GM19468 (cell line): ENCODE measurements around the gene ZMYND15.

Source experiments
- ATAC-seq: cut with Tn5 transposase; IDR thresholded peaks from one replicate; pipeline ENCODE4 v1.9.1; 2021; ENCODE audit warnings: mild to moderate bottlenecking, moderate library complexity, moderate number of reproducible peaks; ENCODE audit not compliant: unreplicated experiment; ENCODE audit errors: extremely low read depth

ZMYND15 gene

DNA sequence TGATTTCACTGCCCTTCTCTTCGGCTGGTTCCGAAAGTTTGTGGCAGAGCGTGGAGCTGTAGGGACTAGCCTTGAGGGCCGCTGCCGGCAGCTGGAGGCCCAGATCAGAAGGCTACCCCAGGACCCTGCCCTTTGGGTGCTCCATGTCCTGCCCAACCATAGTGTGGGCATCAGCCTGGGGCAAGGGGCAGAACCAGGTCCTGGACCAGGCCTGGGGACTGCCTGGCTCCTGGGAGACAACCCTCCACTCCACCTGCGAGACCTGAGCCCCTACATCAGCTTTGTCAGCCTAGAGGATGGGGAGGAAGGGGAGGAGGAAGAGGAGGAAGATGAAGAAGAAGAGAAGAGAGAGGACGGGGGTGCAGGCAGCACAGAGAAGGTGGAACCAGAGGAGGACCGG, 951 bp downstream of the ZMYND15 start:
- ATAC-seq, result no peak

DNA sequence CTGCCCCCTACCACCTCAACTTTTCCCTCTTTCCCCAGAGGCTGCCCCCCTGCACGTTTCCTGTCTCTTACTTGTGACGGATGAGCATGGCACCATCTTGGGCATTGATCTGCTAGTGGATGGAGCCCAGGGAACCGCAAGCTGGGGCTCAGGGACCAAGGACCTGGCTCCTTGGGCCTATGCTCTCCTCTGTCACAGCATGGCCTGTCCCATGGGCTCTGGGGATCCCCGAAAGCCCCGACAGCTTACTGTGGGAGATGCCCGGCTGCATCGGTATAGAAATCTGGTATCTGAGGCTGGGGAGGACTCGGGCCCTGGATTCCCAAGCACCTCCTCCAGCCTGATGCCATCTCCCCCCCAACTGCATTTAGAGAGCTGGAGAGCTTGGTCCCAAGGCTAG, 1.9 kb downstream of the ZMYND15 start:
- no peak for ATAC-seq

DNA sequence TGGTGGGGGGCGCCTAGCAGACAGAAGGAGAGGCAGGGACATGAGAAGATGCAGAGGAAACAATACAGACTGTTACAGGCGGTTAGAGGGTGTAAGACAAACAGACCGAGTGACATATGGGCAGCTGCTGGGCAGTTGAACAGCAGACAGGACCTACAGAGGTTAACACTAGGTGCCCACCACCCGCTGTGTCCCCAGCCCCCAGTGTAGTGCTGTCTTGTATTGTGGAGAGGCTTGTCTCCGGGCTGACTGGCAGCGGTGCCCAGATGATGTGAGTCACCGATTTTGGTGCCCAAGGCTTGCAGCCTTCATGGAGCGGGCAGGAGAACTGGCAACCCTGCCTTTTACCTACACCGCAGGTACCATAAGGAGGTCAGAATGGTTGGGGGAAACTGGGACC, 2.5 kb downstream of the ZMYND15 start:
- ATAC-seq, result no peak

DNA sequence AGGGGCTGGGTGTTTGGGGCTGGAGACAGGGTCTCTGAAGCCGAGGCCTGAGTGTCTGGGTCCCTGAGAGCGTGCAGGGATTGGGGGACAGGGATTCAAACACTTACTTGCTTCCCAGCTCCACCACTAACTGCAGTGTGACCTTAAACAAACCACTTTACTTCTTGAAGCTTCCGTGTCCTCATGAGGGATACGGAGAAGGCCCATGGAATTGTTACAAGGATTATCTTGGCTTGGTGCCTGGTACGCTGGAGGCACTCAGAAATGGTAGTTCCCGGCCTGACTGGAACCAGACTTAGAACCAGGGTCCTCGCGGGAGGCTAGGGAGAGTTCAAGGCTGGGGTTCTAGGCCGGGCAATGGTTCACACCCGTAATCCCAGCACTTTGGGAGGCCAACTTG, 3.0 kb downstream of the ZMYND15 start:
- ATAC-seq, result no peak

DNA sequence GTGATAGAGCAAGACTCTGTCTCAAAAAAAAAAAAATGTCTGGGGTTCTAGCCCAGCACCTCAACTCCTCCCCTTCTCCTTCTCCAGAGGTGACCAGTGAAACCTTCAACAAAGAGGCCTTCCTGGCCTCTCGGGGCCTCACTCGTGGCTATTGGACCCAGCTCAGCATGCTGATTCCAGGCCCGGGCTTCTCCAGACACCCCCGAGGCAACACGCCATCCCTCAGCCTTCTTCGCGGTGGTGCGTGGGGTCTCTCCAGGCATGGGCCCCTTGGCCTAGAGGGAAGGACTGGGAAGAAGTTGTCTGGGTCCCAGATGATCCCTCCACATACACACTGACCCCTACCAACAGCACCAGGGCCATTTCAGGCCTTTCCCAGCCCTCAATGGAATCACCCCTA, 3.6 kb downstream of the ZMYND15 start:
- ATAC-seq, result no peak

DNA sequence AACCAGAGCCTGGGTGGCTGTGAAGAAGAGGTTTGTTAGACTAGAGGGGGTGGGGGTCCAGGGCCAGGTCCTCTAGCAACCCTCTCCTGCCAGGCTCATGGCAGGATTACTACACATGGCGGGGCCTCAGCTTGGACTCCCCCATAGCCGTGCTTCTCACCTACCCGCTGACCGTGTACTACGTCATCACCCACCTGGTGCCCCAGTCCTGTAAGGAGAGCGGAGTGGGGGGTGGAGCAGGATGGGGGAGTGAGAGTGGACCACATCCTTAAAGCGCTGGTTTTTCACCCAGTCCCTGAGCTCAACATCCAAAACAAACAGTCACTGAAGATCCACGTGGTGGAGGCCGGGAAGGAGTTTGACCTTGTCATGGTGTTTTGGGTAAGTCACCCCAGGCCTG, 4.3 kb downstream of the ZMYND15 start:
- ATAC-seq, result no peak

DNA sequence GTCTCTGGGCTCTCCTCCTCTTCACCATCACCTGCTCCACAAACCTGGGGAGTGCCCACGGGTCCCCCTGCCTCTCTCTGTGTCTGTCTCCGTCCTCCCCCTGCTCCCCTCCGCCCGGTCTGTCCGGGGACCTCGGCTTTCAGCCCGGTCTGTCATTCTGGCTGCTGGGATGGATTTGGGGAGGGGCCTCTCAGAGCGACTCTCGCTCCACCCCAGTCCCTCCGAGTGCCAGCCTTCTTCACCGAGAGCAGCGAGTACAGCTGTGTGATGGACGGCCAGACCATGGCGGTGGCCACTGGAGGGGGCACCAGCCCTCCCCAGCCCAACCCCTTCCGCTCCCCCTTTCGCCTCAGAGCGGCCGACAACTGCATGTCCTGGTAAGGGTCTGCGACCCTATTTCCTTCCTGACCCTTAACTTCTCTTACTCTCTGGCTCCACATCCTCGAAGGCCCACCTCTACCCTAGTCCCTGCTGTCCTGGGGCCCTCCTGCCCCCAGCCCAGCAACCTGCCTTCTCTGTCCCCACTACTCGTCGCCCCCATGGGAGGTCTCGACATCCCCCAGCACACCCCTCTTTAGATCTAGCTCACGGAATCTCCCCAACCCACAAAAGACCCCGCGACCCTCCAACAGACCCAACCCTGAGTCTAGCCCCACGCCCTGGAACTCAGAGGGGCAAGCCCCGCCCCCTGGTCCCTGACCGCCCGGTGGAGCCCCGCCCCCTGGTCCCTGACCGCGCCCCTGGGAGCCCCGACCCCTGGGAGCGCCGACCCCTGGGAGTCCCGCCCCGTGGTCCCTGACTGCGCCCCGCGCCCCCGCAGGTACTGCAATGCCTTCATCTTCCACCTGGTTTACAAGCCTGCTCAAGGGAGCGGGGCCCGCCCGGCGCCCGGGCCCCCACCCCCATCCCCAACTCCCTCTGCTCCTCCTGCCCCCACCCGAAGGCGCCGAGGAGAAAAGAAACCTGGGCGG, 5.7 kb downstream of the ZMYND15 start:
- ATAC-seq, result no peak

DNA sequence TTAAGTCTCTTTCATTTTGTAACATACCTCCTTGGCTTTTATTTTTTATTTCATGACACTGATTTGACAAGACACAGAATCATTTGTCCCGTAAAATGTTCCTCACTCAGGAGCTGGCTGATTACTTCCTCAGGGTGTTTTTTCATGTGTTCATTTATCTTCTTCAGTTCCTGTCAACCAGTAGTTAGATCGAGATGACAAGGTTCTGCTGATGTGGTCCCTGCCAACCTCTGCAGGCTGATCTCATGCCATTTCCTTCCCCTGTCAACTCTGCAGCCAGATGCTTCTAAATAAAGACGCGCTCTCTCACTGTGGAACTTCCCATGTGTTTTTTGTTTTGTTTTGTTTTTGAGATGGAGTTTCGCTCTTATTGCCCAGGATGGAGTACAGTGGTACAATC, 8.2 kb downstream of the ZMYND15 start:
- ATAC-seq, result no peak

DNA sequence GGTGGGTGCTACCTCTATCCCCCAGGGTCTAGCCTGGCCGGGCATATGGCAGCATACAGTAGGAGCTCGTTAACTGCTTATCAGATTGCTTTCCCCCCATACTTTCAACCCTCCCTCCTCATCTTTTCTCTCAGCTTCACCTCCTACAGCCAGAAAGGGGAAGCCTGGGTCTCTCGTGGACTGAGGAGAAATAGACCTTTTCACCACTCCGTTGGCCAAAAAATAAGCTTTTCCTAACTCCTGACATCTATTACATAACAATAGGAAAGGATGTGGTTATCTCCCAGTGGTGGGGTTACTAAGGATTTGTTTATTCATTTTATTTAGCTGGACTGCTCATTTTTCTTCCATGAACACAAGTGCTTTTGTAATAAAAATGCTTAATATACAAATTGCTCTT, 9.1 kb downstream of the ZMYND15 start:
- no peak for ATAC-seq

DNA sequence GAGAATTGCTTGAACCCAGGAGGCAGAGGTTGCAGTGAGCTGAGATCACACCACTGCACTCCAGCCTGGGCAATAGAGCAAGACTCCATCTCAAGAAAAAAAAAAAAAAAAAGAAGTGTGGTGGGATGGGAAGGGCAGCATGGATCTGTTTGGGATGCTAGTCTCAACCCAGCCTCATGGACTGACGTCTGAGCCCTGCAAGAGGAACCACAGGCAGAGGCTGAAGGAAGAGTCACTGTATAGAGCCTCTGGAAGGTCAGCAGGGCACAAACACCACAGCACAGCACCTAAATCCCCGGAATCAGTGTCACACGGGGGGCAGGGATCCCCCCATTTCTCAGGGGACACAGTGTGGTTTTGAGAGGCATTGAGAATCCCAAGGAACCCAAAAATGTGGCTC, 11.0 kb downstream of the ZMYND15 start:
- no peak for ATAC-seq

DNA sequence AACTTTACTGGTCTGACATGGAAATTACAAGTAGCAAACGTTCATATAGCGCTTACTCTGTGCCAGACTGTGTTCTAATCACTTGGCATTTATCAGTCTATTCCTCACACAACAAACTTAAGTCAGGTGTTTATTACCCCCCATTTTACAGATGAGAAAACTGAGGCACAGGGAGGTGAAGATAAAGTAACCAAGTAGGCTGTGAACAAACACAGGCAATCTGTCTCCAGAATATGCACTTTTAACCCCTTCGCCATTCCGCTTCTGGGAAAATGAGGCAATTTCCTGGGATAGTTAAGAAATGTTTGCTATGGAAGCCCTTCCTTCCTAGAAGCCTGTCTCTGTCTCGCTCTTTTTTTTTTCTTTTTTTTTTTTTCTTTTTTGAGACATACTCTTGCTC, 12.3 kb downstream of the ZMYND15 start:
- no peak for ATAC-seq

DNA sequence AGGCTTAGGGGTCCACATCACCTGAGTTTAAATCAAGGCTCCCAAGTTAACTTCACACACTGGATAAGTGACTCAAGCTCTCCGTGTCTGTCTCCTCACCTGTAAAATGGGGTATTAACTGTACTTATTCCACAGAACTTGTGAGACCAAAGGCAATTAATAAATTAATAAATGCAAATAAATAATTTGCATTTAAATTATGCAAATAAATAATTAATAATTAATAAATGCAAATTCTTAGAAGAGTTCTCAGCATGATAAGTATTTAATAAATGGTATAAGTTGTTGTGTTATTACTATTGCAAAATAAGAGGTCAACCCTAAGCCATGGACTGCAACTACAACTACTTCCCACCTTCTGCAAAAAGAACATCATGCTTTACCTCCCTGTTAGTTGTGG, 13.8 kb downstream of the ZMYND15 start:
- ATAC-seq, result no peak

DNA sequence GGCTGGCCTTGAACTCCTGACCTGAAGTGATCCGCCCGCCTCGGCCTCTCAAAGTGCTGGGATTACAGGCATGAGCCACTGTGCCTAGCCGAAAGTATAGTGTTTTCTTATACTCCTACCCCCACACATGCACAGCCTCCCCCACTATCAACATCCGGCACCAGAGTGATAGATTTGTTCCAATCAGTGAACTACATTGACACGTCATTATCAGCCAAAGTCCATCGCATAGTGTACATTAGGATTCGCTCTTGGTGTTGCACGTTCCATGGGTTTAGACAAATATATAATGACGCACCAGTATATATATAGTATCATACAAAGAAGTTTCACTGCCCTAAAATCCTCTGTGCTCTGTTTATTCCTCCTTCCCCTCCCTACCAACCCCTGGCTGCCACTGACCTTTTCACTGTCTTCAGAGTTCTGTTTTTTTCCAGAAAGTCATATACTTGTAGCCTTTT, 20.2 kb downstream of the ZMYND15 start:
- ATAC-seq, result no peak

DNA sequence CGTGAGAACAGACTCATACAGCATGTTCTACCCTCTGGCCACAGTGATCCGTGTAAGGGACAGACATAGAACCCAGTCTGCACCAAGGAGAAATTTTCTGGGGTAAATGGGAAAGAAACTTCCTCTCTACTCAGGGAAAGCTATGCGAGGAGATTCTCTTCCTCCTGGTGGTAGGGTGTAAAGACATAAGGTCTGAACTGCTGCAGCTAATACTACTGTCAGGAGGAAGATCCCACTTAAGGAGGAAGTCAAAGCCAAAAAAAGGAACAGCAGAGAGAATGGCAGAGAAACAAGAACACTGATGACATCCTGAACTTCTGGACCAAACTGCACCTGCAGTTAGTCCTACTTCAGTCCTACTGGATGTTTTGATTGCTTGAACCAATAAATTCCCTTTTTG, 25.0 kb downstream of the ZMYND15 start:
- no peak for ATAC-seq

DNA sequence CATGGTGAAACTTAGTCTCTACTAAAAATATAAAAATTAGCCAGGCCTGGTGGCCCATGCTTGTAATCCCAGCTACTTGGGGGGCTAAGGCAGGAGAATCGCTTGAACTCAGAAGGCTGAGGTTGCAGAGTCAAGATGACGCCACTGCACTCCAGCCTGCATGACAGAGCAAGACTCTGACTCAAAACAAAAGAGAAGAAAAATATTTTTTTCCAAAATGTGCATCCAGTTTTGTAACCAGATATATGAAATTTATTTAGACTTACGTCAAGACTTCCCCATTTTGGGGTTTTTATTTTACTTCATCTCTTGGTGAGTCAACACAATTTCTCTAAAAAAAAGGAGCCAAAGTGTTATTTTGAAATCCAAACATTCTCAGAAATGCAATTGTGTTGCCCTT, 26.6 kb downstream of the ZMYND15 start:
- no peak for ATAC-seq

DNA sequence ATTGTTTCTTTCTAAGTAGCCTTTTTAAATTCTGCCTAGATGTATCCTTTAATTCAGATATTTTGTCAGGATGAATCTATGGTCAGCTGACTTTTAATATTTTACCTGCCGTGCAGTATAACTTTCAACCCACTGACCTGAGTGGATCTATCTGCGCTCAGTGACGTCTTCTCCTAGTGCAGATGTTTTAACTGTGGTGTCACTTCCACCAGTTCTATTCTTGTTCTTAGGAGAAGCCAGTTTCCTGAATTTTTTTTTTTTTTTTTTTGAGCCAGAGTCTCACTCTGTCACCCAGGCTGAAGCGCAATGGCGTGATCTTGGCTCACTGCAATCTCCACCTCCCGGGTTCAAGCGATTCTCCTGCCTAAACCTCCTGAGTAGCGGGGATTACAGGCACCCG, 27.1 kb downstream of the ZMYND15 start:
- no peak for ATAC-seq

DNA sequence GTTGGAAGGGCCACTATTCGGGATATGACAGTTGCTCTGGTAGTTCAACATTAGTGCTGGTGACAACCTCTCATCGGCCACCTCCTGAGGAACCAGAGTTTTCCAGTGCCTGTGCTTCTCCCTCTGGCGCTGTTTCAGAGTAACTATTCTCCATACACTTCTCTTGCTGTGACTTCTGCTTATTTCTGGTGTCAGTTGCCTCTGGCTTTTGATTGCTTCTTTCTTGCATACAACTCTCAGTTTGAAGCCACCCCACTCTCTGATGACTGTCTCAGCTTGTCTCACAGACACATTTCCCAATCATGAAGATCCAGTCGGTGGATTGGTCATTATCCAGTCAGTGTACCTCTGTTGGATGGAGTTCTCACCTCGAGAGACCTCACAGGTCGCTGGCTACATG, 28.7 kb downstream of the ZMYND15 start:
- no peak for ATAC-seq

DNA sequence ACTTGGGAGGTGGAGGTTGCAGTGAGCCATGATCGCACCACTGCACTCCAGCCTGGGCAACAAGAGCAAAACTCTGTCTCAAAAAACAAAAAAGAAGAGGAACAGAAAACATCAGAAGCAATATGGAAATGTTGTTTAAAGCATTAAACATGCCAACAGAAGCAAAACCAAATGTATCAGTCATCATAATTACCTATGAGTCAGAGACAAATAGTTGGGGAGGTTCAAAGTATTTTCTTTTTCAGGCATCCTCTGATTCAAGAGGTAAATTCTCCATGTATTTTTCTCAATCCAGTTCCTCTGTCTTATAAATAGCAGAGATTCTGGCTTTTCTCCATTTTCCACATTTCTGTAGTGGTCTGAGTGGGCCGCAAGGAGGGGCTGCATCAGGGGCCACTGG, 30.0 kb downstream of the ZMYND15 start:
- no peak for ATAC-seq

DNA sequence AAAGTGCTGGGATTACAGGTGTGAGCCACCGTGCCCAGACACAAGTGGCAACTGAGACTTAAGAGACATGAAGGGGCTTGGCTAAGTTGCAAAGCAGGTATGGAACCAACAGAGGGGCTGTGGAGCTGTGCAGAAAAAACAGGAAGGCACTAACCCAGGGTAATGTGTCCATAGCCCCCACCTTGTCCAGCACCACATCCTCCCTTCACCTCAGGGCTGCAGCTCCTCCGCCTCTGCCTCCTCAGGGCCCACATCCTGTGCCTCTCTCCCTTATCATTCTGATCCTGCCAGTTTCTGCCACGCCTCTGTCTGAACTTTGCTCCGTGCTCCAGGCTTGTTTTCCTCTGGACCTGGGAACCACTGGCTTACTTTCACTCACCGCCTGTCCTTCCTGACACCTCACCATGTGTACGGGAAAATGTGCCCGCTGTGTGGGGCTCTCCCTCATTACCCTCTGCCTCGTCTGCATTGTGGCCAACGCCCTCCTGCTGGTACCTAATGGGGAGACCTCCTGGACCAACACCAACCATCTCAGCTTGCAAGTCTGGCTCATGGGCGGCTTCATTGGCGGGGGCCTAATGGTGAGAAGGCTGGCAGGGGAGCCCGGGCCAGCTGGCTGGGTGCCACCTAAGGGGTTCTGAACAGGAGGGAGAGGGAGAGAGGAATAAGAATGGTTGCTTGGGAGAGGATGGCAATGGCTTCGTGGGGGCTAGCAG, 32.0 kb downstream of the ZMYND15 start, which contains the start of gene TM4SF5:
TM4SF5 (plus strand) TSS at position 368 of the 716 bp plus-strand sequence; CDS start at position 405, 37 bp downstream.
- no peak for ATAC-seq

DNA sequence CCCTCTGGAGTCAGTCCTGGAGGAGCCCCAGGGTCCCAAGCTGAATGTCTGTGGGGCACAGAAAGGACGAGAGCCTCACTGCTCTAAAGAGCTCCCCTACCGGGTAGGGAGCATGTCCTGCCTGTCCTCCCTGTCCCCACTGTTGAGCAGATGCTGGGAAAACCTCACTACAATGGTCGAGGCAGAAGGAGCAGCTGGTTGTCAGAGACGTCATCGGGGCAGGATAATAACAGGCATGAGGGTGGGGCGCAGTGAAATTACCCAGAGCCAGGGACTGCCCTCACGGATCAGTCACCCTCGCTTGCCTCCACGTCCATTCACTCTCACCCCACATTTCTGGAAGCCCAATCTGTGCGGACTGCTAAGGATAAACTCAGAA, 32.6 kb downstream of the ZMYND15 start:
- no peak for ATAC-seq

DNA sequence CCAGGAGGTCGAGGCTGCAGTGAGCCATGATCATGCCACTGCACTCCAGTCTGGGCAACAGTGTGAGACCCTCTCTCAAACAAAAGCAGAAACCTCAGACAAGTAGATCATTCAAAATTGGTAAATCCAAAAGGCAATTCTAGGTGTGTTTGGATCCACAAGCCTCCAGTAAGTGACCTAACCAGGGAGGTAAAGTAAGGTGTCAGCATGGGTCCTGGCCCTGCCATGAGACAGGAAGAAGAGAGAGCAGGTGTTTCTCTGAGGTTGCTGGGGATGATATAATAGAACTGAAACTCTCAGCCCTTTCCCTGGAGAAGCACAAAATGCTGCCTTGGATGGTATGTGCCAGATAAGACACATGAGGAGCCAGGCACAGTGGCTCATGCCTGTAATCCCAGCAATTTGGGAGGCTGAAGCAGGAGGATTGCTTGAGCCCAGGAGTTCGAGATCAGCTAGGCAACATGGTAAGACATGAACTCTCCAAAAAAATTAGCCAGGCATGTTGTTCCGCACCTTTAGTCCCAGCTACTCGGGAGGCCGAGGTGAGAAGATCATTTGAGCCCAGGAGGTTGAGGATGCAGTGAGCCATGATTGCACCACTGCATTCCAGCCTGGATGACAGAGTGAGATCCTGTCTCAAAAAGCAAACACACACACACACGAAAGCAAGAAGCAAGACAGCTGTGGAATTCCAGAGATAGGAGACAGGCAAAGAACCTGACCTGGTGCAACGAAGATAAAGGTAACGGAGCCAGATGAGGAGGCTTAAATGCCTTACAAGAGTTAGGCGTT, 38.5 kb downstream of the ZMYND15 start:
- ATAC-seq, result no peak
